DND-41 (cell line): ENCODE data around the gene RNF223.

Experiments used
- EZH2 ChIP-seq: IDR thresholded peaks from 3 replicates; pipeline ENCODE4 v1.6.1; 2012; ENCODE audit warnings: borderline replicate concordance, low read depth, mild to moderate bottlenecking, moderate library complexity, low read length, inconsistent platforms; ENCODE audit not compliant: severe bottlenecking
- TF ChIP-seq, protein P1 (sequence below): IDR thresholded peaks from 2 replicates; pipeline ENCODE4 v1.5.1; 2012; ENCODE audit warnings: borderline replicate concordance, low read length, moderate library complexity, mild to moderate bottlenecking; ENCODE audit not compliant: poor library complexity, severe bottlenecking; ENCODE audit errors: extremely low read depth

GRCh38 chr1:1100296-1100695, 26.2 kb upstream of the RNF223 start:
- TF ChIP-seq, protein P1, sequence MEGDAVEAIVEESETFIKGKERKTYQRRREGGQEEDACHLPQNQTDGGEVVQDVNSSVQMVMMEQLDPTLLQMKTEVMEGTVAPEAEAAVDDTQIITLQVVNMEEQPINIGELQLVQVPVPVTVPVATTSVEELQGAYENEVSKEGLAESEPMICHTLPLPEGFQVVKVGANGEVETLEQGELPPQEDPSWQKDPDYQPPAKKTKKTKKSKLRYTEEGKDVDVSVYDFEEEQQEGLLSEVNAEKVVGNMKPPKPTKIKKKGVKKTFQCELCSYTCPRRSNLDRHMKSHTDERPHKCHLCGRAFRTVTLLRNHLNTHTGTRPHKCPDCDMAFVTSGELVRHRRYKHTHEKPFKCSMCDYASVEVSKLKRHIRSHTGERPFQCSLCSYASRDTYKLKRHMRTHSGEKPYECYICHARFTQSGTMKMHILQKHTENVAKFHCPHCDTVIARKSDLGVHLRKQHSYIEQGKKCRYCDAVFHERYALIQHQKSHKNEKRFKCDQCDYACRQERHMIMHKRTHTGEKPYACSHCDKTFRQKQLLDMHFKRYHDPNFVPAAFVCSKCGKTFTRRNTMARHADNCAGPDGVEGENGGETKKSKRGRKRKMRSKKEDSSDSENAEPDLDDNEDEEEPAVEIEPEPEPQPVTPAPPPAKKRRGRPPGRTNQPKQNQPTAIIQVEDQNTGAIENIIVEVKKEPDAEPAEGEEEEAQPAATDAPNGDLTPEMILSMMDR, result no peak
- TF ChIP-seq EZH2, result no peak
